WTC11 (cell line): ENCODE measurements around the gene SOX6. TPM values are rescaled to one million over a fixed set of nuclear protein-coding genes. Genes with fewer than 3 reads are reported as not detected.

Experiments
- ATAC-seq: fragments of 200-7000 bp; cut with Tn5 transposase; 2 replicates; pipeline ENCODE4 v1.10.0; 2021; ENCODE audit warnings: mild to moderate bottlenecking, moderate library complexity
- CTCF ChIA-PET: fragments of 300-600 bp; sonication (Branson Sonifier 250); formaldehyde crosslinking; loops from one replicate; lab custom pipeline; 2021; ENCODE audit warnings: antibody characterized with exemption; lab: Charles Lee
- POLR2A ChIA-PET: fragments of 350-600 bp; sonication (Branson Sonifier 250); formaldehyde crosslinking; loops from one replicate; lab custom pipeline; 2021; ENCODE audit warnings: antibody characterized with exemption; lab: Charles Lee
- DNase-seq: peaks from one replicate; pipeline ENCODE4 v3.0.0; 2021; ENCODE audit warnings: low spot score
- H3K27ac Mint-ChIP-seq: 2 replicates; pipeline ENCODE4 v1.8.0; 2021; ENCODE audit warnings: mixed read lengths
- H3K27me3 Mint-ChIP-seq: 2 replicates; pipeline ENCODE4 v1.8.0; 2021; ENCODE audit warnings: low read depth, mild to moderate bottlenecking, moderate library complexity, mixed read lengths
- H3K36me3 Mint-ChIP-seq: 2 replicates; pipeline ENCODE4 v1.8.0; 2021; ENCODE audit warnings: mixed read lengths
- H3K4me1 Mint-ChIP-seq: 2 replicates; pipeline ENCODE4 v1.8.0; 2022; ENCODE audit warnings: mixed read lengths
- H3K4me3 Mint-ChIP-seq: 2 replicates; pipeline ENCODE4 v1.8.0; 2021; ENCODE audit warnings: mild to moderate bottlenecking, moderate library complexity, mixed read lengths
- H3K9me3 Mint-ChIP-seq: 2 replicates; pipeline ENCODE4 v1.8.0; 2021; ENCODE audit warnings: mixed read lengths
- ARID4B ChIP-seq: sonication (generic); formaldehyde crosslinking; IDR thresholded peaks from 2 replicates; pipeline ENCODE4 v1.8.0; 2023; ENCODE audit warnings: missing genetic modification reagents, mild to moderate bottlenecking, borderline replicate concordance
- ATF6 ChIP-seq: sonication (generic); formaldehyde crosslinking; IDR thresholded peaks from 2 replicates; pipeline ENCODE4 v1.8.1; 2023; ENCODE audit warnings: mild to moderate bottlenecking, missing genetic modification reagents
- FOXP1 ChIP-seq: sonication (generic); formaldehyde crosslinking; IDR thresholded peaks from 2 replicates; pipeline ENCODE4 v1.8.0; 2022; ENCODE audit warnings: missing genetic modification reagents, mild to moderate bottlenecking, moderate library complexity, borderline replicate concordance
- GRHL2 ChIP-seq: fragments of 250-450 bp; sonication (Bioruptor Pico); IDR thresholded peaks from 2 replicates; pipeline ENCODE4 v1.8.0; 2022; ENCODE audit warnings: mild to moderate bottlenecking, moderate library complexity; ENCODE audit not compliant: insufficient replicate concordance, severe bottlenecking
- MXD4 ChIP-seq: fragments of 250-450 bp; sonication (Bioruptor Pico); IDR thresholded peaks from 2 replicates; pipeline ENCODE4 v1.8.0; 2021; ENCODE audit warnings: mild to moderate bottlenecking, moderate library complexity, borderline replicate concordance
- TEAD1 ChIP-seq: sonication (generic); formaldehyde crosslinking; IDR thresholded peaks from 2 replicates; pipeline ENCODE4 v1.8.0; 2022; ENCODE audit warnings: mild to moderate bottlenecking, missing genetic modification reagents
- total RNA-seq: library from RNA; stranded (reverse); gene quantifications from 3 replicates; pipeline ENCODE4 v1.2.3, GENCODE V29; 2021
- TF ChIP-seq, protein P1 (sequence below): sonication (generic); formaldehyde crosslinking; IDR thresholded peaks from 2 replicates; pipeline ENCODE4 v1.8.1; 2022; ENCODE audit warnings: low read depth, missing genetic modification reagents, borderline replicate concordance
- TF ChIP-seq, protein P2 (sequence below): fragments of 200-600 bp; IDR thresholded peaks from 2 replicates; pipeline ENCODE4 v1.8.0; 2022; ENCODE audit warnings: antibody characterized with exemption

Gene SOX6
- total RNA-seq, 1 experiment from 2014 or later = 0.13 TPM

DNA sequence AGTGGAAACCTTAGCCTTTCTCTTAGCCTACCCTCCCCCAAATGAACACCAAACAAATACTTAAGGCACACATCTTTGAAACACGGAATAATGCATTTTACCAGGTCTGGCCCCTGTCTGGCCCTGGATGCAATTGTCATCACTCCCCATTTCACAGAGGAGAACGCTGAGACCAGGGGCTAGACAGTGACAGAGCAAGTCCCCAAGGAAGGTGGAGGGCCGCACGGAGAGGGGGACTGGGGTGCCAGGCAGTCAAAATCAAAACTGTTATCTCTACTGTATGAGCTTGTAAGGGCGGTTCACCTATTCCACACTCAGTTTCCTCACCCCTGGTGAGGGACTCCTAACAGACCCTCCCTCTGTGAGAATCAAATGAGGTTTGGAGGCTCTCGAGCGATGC is 414.2 kb downstream of the SOX6 start:
- POLR2A ChIA-PET = no interaction called here
- H3K27me3 Mint-ChIP-seq = peaks cover 29% of the 10 kb centered on the region

More for the DNA sequence above, 414.2 kb downstream of the SOX6 start:
- H3K4me1 Mint-ChIP-seq = peaks cover 3% of the 10 kb centered on the region
- DNase-seq (no peak), ATAC-seq (no peak)
- TF ChIP-seq ATF6 (CRISPR knock-in tag) = no peak
- TF ChIP-seq, protein P1, sequence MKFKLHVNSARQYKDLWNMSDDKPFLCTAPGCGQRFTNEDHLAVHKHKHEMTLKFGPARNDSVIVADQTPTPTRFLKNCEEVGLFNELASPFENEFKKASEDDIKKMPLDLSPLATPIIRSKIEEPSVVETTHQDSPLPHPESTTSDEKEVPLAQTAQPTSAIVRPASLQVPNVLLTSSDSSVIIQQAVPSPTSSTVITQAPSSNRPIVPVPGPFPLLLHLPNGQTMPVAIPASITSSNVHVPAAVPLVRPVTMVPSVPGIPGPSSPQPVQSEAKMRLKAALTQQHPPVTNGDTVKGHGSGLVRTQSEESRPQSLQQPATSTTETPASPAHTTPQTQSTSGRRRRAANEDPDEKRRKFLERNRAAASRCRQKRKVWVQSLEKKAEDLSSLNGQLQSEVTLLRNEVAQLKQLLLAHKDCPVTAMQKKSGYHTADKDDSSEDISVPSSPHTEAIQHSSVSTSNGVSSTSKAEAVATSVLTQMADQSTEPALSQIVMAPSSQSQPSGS (CRISPR knock-in tag) = no peak
- TF ChIP-seq GRHL2 = no peak
- TF ChIP-seq TEAD1 (CRISPR knock-in tag) = no peak
- TF ChIP-seq MXD4 = no peak
- TF ChIP-seq, protein P2, sequence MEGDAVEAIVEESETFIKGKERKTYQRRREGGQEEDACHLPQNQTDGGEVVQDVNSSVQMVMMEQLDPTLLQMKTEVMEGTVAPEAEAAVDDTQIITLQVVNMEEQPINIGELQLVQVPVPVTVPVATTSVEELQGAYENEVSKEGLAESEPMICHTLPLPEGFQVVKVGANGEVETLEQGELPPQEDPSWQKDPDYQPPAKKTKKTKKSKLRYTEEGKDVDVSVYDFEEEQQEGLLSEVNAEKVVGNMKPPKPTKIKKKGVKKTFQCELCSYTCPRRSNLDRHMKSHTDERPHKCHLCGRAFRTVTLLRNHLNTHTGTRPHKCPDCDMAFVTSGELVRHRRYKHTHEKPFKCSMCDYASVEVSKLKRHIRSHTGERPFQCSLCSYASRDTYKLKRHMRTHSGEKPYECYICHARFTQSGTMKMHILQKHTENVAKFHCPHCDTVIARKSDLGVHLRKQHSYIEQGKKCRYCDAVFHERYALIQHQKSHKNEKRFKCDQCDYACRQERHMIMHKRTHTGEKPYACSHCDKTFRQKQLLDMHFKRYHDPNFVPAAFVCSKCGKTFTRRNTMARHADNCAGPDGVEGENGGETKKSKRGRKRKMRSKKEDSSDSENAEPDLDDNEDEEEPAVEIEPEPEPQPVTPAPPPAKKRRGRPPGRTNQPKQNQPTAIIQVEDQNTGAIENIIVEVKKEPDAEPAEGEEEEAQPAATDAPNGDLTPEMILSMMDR = no peak
- no peak for TF ChIP-seq ARID4B
- no peak for TF ChIP-seq FOXP1 (CRISPR knock-in tag)
- H3K36me3 Mint-ChIP-seq = no peaks in the 10 kb centered on the region
- no peak overlapping the region for H3K4me3 Mint-ChIP-seq
- H3K27ac Mint-ChIP-seq = no peak overlapping the region
- CTCF ChIA-PET = no interaction called here
- H3K9me3 Mint-ChIP-seq = peaks cover 13% of the 10 kb centered on the region
